GM18909 (cell line): ENCODE data around the gene TKT.
A peak's percentile ranks its signal among the peaks of the same experiment; 100 is the strongest.
"Not testable (repeated sequence)": the region's sequence is repeated elsewhere in the genome, so short reads cannot be mapped to it uniquely, and the experiment has no call there.

ENCODE experiments used
- ATAC-seq: cut with Tn5 transposase; IDR thresholded peaks from one replicate; pipeline ENCODE4 v1.9.1; 2021; ENCODE audit warnings: mild to moderate bottlenecking; ENCODE audit not compliant: unreplicated experiment, poor library complexity

The TKT gene

DNA sequence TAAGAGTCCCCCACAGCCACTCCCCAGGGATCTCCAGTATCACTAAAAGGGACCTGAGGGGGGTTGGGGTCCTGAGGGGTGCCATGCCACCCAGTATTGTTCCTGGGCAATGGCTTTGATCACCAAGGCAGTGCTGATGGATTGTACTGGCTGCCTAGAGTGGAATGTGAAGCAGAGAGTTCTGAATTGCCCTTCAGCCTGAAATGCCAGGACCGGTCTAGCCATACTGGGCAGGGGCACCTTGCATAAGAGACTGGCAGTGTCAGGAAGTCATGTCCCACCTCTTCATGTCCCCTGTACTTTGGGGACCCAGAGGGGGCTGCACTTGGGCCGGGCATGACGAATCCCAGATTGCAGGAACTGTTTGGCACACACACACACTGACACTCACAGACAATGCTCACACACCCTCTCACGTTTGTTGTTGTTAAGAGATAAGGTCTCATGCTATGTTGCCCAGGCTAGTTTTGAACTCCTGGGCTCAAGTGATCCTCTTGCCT, 4.5 kb upstream of the TKT start:
- no peak for ATAC-seq

DNA sequence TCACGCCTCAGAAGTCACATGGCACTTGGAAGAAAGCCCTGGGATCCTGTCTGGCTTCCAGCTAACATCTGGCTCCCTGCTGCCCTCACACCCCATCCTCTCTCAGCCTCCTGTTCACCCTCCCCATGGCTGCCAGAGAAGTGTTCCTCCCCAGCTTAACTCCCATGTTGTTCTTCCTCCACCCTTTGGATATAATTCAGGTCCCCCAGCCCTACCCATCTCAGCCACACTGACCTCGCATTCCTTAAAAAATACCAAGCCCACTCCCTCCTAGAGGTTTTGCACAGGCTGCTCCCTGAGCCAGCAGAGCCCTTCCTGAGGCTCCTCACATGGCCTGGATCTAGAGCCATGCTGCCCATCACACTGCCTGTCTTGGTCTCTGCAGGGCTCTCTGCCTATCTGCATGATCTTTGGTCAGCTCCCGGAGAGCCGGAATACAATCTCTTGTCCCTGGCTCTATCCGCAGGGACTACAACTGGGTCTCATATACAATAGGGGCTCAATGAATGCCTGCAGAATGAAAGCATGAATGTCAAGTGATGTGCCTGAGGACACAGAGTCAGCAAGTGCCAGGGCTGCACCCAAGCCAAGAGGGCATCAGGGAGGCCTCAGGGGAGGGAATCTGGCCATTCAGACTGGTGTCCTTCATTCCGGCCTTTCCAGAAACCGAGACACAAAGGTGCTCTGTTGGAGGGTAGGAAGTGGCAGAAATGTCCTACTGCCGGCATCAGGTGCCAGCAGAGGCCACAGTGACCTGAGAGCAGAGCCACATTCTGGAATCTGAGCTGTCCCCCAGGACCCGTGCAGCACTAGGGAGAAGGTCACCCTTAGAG, 3.8 kb upstream of the TKT start:
- ATAC-seq: no peak

DNA sequence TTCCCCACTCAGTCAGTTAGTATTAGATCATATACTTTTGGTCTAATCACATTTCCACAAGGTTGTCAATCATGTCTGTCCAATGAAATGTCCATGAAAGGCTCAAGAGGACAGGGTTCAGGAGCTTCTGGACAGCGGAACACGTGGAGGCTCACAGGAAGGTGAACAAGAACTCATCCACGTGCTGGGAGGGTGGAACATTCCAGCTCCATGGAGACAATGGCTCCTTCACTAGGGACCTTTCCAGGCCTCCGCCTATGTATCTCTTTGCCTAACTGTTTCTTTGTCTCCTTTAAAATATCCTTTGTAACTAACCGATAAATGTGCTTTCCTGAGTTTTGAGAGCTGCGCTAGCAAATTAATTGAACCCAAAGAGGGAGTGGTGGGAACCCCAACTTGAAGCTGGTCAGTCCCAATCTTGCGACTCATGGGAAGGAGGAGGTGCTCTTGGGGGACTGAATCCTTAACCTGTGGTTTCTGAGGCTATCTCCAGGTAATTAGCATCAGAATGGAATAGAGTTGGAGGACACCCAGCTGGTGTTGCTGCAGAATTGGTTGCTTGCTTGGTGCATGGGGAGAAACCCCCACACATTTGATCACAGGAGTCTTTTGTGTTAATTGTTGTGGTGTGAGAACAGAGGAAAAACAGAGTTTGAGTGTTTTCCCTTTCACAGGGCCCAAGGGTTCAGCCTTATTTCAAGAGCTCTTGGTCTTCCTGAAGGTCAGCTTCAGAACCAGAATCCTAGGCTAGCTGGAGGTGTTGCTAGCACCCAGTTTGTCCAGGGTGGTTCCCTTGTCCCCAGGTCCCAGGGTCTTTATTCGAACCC, 3.0 kb upstream of the TKT start:
- no peak for ATAC-seq

DNA sequence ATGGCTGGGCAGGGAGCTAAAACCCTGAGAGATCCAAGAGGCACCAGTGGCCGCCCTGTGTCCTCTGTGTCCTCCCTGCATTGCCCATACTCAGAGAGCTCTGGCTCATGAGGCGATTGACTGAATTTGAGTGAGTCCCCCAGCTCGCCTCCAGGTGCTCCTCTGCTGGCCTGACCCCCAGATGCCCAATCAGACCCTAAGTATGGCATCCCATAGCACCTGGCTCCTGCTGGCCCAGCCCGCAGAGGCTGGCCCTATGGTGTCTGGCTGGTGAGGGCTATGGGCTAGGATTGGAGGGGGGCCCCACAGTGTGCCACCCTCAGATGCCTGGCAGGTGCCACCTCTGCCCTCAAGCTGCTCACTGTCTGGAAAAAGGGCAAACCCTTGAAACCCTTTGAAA, 1.6 kb upstream of the TKT start:
- ATAC-seq: no peak

DNA sequence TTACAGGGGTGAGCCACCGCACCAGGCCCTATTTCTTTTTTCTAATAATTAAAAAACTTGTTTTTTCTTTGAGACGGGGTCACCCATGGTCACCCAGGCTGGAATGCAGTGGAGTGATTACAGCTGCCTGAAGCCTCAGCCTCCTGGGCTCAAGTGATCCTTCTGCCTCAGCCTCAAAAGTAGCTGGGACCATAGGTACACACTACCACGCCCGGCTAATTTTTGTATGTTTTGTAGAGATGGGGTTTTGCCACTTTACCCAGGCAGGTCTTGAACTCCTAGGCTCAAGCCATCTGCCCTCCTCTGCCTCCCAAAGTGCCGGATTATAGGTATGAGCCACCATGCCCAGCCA, 858 bp upstream of the TKT start:
- no peak for ATAC-seq

DNA sequence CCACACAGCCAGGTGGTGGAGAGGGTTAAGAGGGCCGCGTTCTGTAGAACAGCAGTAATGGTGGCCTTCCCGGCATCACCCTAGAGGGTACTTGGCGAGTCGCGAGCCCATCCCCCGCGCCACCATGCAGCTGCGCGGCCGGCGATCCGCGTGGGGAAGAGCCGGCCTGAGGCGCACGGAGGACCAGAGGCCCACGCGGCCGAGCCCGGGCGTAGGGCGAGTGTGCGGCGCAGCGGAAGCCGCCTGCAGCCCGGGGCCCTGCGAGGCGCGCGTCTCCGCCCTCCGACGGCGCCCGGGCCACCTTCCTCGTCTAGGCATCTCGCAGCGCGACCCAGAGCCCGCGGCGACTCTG, 423 bp downstream of the TKT start:
- peak; percentile 39 for ATAC-seq

DNA sequence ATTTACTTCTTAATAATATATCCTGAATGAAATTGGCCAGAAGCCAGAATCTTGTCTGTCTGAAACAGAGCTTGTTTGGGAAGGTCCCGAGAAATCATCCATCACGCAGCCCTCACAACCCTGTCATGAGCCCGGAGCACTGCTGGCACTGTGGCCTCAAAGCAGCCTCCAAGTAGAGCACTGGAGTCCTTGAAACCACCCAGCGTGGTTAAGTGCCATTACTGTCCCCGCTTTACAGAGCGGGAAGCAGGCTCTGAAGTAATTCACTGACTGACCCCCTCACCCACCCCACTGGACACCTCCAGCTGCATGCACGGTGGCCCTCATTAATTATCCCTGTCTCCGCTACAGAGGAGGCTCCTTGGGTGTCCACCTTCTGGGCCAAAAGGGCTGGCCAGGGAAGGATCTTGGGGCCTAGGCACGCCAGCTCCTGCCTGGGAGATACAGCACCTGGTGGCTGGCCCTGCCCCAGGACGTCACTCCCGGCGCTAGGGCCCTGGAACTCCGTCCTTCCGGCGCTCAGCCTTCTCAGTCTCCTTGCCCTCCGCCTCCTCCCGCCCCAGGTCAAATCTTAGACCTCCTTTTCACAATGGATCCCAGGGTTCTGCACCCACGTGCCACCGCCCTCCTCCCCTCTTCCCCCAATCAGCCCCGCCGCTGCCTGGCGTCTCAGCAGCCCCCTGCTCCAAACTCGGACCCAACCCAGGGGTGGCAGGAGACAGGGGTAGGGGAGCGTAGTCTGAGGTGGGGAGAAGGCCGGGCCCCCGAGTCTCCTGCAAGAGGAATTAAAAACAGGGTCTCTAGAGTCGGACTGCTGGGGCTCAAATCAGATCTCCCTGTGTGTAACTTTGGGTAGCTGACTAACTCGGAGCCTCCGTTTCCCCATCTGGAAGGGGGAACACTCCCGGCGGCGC, 1.1 kb downstream of the TKT start:
- peak; percentile 52 for ATAC-seq

DNA sequence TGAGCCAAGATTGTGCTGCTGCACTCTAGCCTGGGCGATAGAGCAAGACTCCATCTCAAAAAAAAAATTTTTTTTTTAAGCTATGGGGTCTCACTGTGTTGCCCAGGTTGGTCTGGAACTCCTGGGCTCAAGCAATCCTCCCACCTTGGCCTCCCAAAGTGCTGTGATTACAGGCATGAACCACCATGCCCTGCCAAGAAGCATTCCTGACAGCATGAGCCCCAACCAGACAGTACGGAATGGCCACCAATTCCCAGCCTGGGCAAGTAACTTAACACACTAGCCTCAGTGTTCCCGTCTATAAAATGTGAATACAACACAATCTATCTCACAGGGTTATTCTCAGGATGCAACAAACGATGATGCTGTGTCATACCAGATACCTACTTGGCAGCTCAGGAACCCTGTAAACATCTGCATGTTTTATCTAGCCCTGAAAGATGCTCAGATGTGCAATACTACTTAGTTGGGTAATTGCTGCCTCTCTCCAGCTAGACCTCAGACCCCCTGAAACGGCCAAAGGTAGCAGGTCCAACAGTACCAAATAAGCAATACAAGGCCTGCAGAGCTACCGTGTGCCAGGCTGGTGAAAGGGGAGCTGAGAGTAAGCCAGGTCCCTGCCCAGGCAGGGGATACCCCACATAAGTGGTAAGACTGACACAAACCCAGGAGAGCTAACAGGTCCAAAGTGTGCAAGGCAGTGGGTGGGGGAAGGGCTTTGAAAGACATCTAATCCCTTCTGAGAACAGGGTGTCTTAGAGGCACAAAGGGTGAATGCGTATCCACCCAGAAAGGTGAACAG, 1.9 kb downstream of the TKT start:
- ATAC-seq: no peak

DNA sequence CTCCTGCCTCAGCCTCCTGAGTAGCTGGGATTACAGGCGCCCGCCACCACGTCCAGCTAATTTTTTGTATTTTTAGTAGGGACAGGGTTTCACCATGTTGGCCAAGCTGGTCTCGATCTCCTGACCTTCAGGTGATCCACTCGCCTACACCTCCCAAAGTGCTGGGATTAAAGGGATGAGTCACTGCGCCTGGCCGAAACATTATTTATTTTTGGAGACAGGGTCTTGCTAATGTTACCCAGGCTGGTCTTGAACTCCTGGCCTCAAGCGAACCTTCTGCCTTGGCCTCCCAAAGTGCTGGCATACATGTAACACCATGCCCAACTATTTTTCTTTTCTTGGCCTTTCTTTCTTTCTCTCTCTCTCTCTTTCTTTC, 2.9 kb downstream of the TKT start:
- not testable (repeated sequence) for ATAC-seq

DNA sequence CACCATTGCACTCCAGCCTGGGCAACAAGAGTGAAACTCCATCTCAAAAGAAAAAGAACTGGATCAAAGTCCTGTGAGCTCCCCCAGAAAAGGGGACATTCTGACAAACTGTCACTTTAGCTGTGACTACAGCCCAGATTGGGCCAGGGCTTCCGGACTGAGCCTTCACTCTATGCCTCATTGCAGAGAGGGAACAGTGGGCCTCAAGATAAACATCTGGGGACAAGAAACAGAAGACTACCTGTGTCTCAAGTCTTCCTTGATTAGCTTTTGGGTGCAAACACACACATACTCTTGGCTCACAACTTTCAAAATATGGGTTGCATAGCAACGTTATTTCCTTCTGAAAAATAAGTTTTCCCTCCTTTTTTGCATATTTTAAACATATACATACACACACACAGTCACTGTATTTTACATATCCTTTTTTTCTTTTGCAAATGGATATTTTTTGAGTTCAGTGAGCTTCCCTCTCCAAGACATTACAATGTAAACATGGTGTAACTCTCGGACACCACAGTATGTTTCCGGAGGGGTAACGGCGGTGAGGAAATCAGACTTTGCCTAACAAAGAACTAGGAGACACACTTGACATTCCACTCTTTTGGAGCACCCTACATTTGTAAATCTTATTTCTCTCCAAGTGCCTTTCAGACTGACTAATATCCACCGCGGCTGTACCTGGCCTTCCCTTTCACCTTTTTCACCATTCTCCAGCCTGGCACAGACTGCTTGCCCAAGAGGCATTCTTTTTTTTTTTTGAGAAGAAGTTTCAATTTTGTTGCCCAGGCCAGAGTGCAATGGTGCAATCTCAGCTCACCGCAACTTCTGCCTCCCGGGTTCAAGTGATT, 3.5 kb downstream of the TKT start:
- ATAC-seq: no peak

DNA sequence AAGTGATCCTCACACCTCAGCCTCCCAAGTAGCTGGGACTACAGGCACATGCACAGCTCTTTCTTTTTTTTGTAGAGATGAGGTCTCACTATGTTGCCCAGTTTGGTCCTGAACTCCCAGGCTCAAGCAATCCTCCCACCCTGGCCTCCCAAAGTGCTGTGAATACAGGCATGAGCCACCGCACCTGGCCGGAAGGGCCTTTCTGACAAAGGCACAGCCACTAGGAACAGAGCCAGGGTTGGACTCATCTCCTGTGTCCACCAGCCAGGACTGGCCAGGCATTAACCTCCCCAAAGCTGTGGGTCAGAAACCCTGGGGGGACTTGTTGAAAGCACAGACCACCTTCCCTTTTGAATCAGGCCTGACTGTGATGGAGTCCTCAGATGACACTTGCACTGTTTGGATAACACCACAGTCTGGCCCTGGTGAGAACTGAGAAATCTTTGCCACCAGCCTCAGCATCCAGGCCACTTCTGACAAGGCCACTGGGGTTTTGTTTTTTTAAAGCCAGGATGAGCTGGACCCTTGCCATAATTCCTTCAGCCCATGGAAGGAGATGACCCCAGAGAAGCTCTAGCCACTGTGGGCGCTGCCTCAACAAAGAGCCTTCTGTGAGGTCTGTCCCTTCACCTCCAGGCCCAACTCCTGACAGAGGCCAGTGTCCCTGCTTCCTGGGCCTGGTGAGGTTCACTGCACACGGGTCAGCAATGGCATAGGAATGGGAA, 4.8 kb downstream of the TKT start:
- ATAC-seq: no peak

DNA sequence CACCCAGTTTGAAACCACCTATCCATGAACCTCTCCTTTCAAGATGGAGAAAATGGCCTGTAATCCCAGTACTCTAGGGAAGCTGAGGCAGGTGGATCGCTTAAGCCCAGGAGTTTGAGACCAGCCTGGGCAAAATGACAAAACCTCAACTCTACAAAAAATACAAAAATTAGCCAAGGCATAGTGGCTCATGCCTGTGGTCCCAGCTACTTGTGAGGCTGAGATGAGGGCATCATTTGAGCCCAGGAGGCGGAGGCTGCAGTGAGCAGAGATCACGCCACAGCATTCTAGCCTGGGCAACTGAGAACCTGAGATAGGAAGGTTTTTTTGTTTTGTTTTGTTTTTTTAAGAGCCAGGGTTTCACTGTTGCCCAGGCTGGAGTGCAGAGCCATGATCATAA, 5.4 kb downstream of the TKT start:
- ATAC-seq: no peak

DNA sequence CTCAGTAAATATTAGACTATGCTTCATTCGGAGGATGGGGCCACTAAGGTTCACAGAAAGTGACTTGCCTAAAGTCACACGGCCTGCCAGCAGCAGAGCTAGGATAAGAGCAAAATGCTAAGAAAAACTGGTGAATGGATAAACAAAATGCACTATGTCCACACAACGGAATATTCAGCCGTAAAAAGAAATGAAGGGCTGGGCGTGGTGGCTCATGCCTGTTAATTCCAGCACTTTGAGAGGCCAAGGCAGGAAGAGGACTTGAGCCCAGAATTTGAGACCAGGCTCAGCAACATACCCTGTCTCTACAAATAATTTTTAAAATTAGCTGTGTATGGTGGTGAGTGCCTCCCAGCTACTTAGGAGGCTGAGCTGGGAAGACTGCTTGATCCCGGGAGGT, 7.7 kb downstream of the TKT start:
- ATAC-seq: no peak

DNA sequence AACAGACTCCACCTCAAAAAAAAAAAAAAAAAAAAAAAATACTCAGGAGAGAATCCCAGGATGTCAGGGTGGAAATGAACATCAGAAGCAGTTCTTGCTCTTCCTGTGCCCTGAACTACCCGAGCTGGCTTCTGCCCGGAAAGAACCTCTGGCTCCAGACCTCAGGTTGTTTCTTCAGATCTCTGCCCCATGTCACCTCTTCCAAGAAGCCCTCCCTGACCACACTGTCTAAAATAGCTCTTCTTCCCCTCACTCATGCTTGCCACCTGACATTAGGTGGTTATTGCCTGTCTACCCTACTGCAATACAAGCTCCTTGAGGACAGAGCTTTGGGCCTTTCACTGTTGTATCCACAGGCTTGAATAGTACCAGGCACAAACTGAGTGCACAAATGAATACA, 8.2 kb downstream of the TKT start:
- ATAC-seq: no peak

DNA sequence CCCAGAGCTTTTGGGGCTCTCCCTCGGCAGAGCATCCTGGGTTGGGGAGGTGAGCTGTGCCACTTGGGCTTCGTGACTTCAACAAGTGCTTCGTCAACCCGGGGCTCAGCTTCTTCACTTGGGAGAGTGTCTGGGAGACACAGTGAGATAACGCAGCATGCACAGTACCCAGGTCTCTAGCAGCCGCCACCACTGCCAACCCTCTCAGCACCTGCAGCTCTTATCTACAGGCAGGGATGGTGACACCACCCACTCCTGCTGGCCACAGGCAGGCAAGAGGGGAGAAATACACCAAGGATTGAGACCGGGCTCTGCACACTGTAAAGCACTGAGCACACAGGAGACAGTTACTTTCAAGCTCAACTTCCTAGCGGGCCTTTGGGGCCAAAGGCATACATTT, 11.6 kb downstream of the TKT start:
- ATAC-seq: no peak

DNA sequence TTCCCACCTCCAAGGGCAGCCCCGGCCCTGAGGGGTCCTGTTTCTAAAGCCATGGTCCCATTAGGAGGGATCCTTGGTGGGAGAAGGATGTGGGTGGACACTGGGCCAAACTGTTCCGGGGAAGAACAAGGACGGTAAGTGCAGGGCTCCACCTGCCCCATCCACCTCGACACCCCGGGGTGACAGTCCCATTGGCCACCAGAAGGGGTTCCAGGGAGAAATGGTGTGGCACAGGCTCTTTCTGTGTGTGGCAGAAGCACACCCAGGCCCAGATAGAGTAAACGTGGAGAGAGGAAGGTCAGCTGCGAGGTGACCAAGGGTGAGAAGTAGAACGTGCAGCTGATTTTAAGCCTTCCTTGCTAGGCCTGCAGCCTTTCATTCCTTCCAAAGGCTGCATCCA, 12.0 kb downstream of the TKT start:
- ATAC-seq: no peak

DNA sequence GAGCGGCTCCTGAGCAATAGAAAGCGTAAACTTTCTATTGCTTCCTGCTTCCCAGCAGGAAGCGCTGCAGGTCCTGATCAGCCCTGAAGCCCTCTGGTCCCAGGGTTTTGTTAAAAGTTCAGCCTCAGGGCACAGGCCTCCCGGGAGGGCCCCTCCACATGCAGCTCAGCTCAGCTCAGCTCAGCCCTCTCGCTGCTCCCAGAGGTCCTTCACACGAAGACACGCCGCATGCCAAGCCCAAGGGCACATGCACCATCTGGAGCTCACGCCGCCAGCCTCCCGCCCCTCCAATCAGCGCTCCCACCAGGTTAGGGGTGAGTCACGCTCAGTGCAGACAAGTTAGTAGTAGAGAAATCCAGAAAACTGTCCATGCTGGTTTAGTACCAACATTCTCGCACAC, 12.7 kb downstream of the TKT start:
- no peak for ATAC-seq

DNA sequence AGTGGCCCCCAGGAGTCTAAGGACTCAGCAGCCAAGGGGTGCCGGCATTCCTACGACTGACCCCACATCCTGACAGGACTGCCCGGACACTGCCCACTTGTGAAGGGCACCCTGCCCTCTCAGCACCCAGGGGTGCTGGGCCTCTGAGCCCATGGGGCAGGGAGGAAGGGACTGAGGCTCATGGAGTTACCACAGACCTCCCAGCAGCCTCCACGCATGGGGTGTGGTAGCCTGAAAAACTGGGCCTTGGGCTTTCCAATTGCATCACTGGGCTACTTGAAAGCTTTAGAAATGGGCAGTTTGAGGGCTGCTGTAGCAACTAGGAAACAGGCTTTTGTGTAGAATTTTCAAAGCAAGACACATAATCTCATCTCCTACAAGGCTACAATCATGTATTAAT, 13.2 kb downstream of the TKT start:
- no peak for ATAC-seq
